ENCODE measurements around the gene ALDH3B1. TPM values are rescaled to one million over a fixed set of nuclear protein-coding genes. Genes with fewer than 3 reads are reported as not detected.

ALDH3B1 gene
- total RNA-seq, 1 experiment from 2014 or later, result 41.6 TPM

- Mint-ChIP-seq H3K27ac (ENCODE audit: unreplicated experiment) (no peak overlapping the region), H3K27me3 (ENCODE audit: unreplicated experiment) (no peaks in the 10 kb centered on the region), H3K9me3 (ENCODE audit: low read depth, unreplicated experiment) (no peaks in the 10 kb centered on the region), H3K4me3 (ENCODE audit: low read depth, unreplicated experiment) (no peak overlapping the region), H3K4me1 (ENCODE audit: low read depth, unreplicated experiment) (no peaks in the 10 kb centered on the region), H3K36me3 (ENCODE audit: insufficient read depth, unreplicated experiment) (peaks cover 93% of the 10 kb centered on the region)
- DNase-seq, result no peak
- intact Hi-C loops (cut with micrococcal nuclease; ENCODE audit: unreplicated experiment), result no loop called here
- no TSS peak for BruUV-seq (replicated peaks)
- CTCF ChIA-PET, result interaction anchor here (0.8 kb wide), 2 partner anchors 35 to 107 kb away, joined by 3 to 5 read pairs; no protein-coding TSS in a partner anchor
- TF ChIP-seq CTCF (IDR thresholded peaks at IDR 0.05; ENCODE audit: unreplicated experiment), result no peak
Measured at GRCh38 chr11:68064926-68065325, 54.8 kb downstream of the ALDH3B1 start.

- BruUV-seq (replicated peaks), result no TSS peak
- Mint-ChIP-seq H3K36me3 (ENCODE audit: insufficient read depth, unreplicated experiment) (peaks cover 93% of the 10 kb centered on the region), H3K4me1 (ENCODE audit: low read depth, unreplicated experiment) (no peaks in the 10 kb centered on the region), H3K27me3 (ENCODE audit: unreplicated experiment) (no peaks in the 10 kb centered on the region), H3K27ac (ENCODE audit: unreplicated experiment) (no peak overlapping the region), H3K9me3 (ENCODE audit: low read depth, unreplicated experiment) (no peaks in the 10 kb centered on the region), H3K4me3 (ENCODE audit: low read depth, unreplicated experiment) (no peak overlapping the region)
- intact Hi-C loops (cut with micrococcal nuclease; ENCODE audit: unreplicated experiment), result no loop called here
- TF ChIP-seq CTCF (IDR thresholded peaks at IDR 0.05; ENCODE audit: unreplicated experiment), result no peak
- DNase-seq, result no peak
- CTCF ChIA-PET, result no interaction called here
Measured at GRCh38 chr11:68065841-68066240, 55.7 kb downstream of the ALDH3B1 start.

GRCh38 chr11:68066742-68067141 lies 56.6 kb downstream of the ALDH3B1 start:
- H3K36me3 Mint-ChIP-seq (ENCODE audit: insufficient read depth, unreplicated experiment), result peaks cover 91% of the 10 kb centered on the region

GRCh38 chr11:68067991-68068390 lies 57.9 kb downstream of the ALDH3B1 start:
- H3K9me3 Mint-ChIP-seq (ENCODE audit: low read depth, unreplicated experiment), result no peaks in the 10 kb centered on the region
- CTCF ChIA-PET, result no interaction called here
- H3K27ac Mint-ChIP-seq (ENCODE audit: unreplicated experiment), result no peak overlapping the region

More at GRCh38 chr11:68066742-68067141, 56.6 kb downstream of the ALDH3B1 start:
- H3K27ac Mint-ChIP-seq (ENCODE audit: unreplicated experiment), result no peak overlapping the region
- DNase-seq, result no peak
- no peaks in the 10 kb centered on the region for H3K9me3 Mint-ChIP-seq (ENCODE audit: low read depth, unreplicated experiment)
- TF ChIP-seq CTCF (IDR thresholded peaks at IDR 0.05; ENCODE audit: unreplicated experiment), result no peak
- H3K4me3 Mint-ChIP-seq (ENCODE audit: low read depth, unreplicated experiment), result no peak overlapping the region
- intact Hi-C loops (cut with micrococcal nuclease; ENCODE audit: unreplicated experiment), result no loop called here
- no TSS peak for BruUV-seq (replicated peaks)
- H3K27me3 Mint-ChIP-seq (ENCODE audit: unreplicated experiment), result no peaks in the 10 kb centered on the region
- CTCF ChIA-PET, result no interaction called here
- no peaks in the 10 kb centered on the region for H3K4me1 Mint-ChIP-seq (ENCODE audit: low read depth, unreplicated experiment)

More at GRCh38 chr11:68067991-68068390, 57.9 kb downstream of the ALDH3B1 start:
- no peak for TF ChIP-seq CTCF (IDR thresholded peaks at IDR 0.05; ENCODE audit: unreplicated experiment)
- intact Hi-C loops (cut with micrococcal nuclease; ENCODE audit: unreplicated experiment), result no loop called here
- no peaks in the 10 kb centered on the region for H3K27me3 Mint-ChIP-seq (ENCODE audit: unreplicated experiment)
- no TSS peak for BruUV-seq (replicated peaks)
- H3K4me3 Mint-ChIP-seq (ENCODE audit: low read depth, unreplicated experiment), result no peak overlapping the region
- no peak for DNase-seq
- no peaks in the 10 kb centered on the region for H3K4me1 Mint-ChIP-seq (ENCODE audit: low read depth, unreplicated experiment)
- H3K36me3 Mint-ChIP-seq (ENCODE audit: insufficient read depth, unreplicated experiment), result peaks cover 87% of the 10 kb centered on the region

Data from Calu3 (cell line).